Measurements from ENCODE around the gene TMEM132C.
"Not testable (repeated sequence)": the region's sequence is repeated elsewhere in the genome, so short reads cannot be mapped to it uniquely, and the experiment has no call there.

The TMEM132C gene

DNA sequence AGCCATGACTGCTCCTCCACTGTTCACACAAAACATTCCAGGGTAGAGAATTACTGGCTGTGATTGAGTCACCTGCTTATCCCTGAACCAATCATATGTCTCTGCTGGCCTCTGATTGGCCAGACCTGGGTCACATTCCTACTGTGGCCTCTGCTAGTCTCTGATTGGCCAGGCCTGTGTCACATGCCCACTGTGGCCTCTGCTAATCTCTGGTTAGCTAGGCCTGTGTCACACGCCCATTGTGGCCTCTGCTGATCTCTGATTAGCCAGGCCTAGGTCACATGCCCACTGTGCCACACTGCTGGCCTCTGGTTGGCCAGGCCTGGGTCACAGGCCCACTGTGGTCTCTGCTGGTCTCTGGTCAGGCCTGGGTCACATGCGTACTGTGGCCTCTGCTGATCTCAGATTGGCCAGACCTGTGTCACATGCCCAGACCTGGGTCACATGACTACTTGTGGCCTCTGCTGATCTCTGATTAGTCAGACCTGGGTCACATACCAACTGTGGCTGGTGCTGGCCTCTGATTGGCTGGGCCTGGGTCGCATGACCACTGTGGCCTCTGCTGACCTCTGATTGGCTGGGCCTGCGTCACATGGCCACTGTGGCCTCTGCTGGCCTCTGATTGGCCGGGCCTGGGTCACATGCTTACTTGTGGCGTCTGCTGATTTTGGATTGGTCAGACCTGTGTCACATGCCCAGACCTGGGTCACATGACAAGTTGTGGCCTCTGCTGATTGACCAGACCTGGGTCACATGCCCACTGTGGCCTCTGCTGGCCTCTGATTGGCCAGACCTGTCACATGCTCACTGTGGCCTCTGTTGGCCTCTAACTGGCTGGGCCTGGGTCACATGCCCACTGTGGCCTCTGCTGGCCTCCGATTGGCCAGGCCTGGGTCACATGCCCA, 305.2 kb downstream of the TMEM132C start:
- DNase-seq, result no peak

DNA sequence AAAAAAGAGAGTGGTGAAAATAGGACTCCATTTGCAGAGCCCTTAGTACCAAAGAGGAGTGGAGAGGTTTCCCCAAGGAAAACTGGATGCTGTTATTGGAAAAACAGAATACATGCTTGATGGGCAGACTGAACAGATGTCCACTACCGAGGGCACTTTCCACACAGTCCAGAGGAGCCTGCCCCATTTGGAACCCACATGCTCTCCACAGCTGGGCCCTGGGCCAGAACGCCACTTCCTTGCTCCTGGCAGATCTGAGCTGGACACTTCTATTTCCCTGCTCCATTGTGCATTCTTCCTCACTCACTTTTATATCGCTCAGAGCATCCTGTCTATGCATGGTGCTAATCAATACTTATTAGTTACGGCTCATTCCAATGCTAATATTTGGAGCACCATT, 306.9 kb downstream of the TMEM132C start:
- no peak for DNase-seq

DNA sequence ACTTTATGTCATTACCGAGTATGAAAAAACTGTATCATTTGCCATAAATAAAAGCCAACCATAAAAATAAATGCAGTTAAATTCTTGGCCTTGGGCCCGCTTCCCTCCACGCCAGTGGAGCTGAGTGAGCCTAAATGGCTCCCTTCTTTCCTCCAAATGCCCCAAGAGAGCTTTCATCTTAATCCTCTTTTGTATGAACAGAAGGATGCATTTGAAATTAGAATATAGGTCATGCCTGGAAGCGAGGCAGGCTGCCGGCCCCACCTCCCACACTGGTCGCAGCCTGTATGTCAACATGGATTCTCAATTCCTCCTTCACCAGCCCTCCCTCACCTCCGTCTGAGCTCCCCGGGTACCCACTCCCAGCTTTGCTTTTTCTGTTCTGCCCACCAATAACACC, 311.1 kb downstream of the TMEM132C start:
- no peak for DNase-seq

DNA sequence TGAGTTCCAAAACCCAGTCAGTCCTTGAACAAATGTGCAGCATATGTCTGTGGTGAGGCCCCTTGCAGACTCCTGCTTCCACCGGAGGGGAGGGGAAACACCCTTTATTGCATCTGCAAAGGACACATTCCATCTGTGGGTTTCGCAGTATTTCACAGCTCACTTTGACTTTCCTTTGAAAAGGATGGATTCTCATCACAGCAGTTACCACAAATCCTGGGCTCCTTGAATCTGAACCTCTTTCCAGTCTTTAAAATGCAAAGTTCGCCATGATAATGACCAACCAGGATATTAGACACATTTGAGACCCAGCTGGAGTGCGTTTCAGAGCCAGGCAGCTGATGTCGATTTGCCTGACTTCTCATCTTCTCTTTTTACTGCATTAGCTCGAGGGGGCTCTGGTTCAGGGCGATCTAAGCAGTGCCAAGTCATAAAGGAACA, 314.4 kb downstream of the TMEM132C start:
- no peak for DNase-seq

DNA sequence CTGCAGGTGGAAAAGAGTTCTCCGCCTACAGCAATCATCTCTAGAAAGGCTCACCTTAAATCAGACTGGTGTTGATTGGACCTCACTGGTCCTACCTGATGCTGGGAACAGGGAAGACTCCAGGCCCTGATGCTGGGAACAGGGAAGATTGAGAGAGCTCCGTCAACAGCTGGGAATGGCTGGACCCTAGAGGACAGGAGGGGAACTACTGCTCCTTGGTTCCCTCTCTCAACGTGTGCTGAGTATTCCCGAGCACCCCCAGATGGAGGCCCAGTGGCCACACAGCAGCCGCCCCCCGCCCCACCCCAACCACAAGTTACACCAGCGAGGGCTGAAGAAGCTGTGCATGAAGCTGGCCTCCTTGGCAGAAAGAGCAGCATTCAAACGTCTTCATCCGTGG, 316.5 kb downstream of the TMEM132C start:
- DNase-seq, result no peak

DNA sequence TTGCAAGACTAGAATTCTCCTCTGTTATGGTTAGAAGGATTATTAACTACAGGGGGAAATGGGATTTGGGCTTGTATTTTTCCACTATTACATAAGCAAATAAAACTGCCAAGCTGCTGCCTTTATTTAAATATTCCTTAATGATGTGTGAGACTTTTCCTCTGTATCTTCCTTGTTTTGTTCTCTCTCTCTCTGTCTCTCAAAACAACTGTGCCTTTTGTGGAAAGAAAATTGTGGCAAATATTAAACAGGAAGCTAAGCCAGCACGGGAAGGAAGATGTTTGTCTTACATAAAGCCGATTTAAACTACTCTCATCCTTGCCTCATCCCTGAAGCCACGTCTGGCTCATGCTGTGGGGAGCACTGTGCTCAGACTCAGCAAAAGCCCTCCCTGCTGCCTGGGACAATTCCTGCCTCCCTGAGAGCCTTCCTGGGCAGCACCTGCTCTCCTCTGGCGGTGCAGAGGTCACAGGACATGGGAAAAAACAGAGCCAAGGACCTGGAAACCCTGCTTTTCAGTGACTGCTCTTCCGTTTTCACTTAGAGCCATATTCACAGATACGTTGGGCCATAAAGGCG, 319.6 kb downstream of the TMEM132C start:
- DNase-seq, result no peak

DNA sequence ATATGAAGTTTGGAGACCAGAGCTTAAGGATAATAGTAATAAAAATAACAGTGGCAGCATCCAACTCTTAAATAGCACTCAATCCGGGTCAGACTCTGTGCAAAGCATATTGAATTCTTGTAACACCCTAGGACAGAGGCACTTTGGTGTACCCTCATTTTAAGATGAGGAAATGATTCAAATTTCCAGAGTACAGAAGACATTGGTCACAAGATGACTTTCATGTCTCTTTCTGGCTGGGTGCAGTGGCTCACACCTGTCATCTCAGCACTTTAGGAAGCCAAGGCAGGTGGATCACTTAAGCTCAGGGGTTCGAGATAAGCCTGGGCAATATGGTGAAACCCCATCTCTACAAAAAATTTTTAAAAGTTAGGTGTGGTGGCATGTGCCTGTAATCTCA, 320.9 kb downstream of the TMEM132C start:
- peak; percentile 15 for DNase-seq

DNA sequence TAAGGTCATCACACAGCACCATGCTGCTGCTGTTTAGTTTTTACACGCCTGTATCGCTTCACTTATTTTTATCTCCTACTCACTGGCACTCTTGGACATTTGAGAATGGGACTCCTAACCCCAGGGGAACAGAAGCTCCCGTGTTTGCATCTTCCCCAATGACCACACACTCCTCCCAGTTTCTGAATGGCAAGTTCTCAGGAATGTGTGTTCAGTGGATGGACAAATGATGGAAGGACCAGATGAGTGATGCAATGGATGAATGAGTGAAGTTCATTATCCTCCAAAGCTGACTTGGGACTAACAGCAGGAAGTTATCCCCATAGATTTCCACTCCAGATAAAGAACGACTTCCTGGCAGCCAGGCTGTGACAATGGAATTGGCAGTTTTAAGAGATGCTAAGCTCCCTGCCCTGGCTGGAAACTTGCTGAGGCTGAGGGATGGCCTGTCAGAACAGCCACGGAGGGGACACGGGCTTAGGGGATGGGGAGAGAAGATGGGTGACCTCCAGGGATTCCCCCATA, 325.3 kb downstream of the TMEM132C start:
- no peak for DNase-seq

DNA sequence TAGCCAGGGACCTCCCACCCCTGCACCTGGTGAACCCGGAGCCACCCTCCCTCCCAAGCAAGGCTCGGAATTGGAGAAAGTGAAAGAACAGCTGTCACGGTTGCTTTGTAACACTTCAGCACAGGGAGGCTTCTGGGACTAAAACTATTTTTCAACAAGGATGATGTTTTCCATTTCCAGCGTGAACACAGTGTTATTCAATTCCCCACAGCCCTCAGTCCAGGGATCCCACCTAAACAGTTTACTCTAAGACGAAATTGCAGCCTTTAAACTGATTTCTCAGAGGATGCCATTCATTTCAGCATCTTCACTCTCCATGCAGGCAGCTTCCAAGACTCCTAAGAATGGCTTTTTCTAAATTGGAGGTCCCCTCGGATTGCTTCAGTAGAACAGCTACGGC, 327.6 kb downstream of the TMEM132C start:
- no peak for DNase-seq

DNA sequence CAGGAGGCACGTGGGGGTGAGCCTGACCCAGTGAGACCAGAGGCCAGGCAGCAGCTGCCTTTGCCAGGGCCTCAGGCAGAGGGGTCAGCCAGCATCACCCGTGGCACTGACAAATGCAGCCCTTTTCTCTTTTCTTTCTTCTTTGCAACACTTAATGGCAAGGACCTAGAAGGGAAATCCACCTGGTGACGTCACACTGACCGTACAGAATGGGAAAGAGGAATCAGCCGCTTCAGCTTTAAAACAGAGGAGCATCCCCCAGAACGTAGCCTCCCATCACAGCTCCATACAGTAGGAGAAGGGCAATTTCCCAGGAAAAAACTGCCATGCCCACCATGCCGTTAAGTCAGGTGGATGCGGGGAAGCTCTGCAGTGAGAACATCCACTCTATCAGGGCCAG, 328.6 kb downstream of the TMEM132C start:
- DNase-seq, result no peak

DNA sequence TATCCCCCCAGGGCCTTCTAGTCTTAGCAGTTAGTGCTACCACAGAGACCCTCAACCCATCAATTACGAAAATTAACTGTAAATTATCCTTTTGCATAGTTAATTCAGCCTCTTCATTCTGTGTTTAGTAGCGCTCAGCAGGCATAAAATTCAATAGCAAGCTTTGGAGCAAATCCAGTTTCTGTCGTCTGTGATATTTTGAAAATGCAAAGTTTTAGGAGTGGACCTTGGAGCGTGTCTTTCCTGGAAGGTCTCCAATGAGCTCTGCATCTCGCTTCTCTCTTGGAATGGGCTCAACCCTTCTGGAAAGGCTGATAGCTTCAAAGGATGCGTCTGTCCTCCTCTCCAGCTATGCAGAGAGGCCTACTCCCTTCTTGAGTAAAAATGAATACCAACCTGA, 333.9 kb downstream of the TMEM132C start:
- no peak for DNase-seq

DNA sequence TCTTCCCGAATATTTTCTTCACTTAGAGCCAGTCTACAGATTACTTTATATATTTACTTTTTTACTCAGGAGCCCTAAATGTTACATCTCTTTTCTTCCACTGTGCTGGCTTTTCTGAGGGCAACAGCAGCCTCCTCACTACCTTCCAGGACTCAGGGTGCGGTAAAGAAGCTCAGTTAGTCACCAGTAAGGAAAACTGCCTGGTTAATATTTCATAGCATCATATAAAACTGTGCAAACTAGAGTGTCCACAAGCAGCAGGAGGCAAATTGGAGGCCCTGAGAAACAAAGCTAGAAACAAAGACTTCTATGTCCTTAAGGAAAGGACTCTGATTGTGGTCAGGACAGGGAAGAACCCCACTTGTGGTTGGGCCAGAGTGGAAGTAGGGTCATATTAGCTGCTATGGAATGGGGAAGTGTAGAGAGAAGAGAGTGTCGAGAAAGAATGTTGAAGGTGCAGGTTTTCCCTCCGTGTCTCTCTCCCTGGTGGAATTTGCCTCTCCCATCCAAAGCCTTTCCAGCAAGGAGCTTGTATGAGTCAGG, 336.7 kb downstream of the TMEM132C start:
- DNase-seq, result no peak

DNA sequence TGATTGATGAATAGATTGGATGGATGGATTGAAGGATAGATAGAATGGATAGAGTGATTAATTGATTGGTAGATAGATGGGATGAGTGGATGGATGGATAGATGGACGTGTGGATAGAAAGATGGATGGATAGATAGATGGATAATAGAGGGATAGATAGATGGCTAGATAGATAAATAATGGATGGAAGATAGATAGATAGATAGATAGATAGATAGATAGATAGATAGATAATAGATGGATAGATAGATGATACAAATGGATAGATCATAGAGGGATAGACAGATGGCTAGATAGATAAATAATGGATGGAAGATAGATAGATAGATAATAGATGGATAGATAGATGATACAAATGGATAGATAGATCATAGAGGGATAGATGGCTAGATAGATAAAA, 337.2 kb downstream of the TMEM132C start:
- not testable (repeated sequence) for DNase-seq

DNA sequence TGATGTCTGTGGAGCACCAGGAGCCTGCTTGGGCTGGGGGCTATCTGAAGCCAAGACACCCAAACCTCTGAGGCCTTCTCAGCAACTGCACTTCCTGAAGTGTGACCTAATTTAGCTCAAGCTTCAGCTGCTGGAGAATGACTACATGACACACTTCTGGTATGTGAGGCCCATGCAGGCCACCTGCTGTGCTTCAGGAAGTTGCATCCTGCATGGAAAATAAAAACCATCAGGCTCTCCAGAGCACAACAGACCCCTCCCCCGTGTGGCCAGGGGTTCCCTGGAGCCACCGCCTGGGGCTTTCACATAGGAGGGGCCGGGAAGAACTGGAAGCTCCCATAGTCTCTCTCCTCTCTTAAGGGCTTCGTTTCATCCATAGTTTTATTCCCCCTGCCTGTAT, 339.1 kb downstream of the TMEM132C start:
- no peak for DNase-seq

DNA sequence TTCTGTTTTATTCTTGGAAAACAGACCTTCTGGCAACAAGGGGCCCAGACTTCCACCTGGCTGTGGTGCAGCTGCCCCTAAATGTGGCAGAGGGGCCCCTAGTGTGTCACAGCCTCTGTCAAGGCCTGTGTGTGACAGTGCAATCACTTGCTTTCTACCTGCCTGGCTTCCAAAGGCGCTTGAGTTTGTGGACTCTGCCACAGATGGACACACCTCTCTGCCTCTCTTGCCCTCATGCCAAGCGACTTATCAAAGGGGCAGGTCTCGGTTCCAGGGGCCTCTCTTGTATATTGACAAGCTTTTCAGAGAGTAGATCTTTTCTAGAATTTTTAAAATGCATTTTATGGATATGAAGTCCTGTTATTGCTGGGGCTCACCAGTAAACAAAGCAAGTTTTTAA, 339.6 kb downstream of the TMEM132C start:
- DNase-seq, result no peak

DNA sequence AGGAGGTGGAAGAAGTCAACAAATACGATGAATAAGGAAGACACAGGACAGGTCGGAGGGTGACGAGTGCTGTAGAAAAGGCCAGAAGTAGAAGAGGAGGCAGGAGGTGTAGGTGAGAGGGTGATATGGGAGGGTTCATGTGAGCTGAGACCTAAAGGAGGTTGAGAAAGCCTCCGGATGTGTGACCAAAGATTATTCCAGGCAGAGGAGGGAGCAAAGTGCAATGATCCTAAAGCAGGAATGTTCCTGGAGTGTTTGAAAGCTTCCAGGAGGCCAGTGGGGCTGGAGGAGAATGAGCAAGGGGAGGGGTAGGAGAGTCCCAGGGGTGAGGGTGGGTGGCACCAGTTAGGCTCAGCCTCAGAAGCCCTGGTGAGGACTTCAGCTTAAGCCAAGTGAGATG, 340.0 kb downstream of the TMEM132C start:
- DNase-seq, result no peak

DNA sequence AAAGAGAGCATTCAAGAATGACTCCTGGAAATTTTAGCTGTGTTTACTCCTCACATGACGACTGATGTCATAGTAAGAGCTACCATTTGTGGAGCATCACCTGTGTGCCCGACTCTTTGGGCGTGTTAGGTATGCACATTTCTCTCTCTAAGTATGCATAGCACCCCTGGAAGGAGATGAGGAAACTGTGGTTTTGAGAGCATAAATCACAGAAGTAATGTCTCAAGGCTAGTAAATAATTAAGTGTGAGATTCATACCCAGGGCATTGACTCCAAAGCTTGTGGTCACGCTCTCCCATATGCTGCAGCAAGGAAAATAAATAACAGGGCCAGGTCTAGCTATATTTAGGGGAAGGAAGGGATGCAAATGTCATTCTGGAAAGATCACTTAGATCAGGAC, 340.7 kb downstream of the TMEM132C start:
- no peak for DNase-seq

DNA sequence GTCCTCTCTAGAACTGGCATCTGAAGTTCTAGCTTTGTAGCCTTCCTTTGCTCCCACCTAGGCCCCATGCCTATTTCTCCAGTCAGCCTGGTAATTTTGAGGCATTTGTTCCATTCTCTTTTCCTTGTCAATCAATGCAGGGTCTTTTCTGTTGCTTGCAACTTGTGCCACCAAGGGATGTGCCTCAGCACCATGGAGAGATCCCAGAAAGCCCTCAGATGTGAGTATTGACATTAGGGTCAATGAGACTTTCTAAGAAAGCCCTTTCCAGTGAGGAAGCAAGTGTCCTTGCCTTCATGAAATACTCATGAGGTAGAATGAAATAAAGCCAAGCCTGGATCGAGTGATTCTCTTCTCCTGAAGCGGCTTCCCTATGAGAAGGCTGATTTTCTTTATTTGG, 342.9 kb downstream of the TMEM132C start:
- DNase-seq, result no peak

DNA sequence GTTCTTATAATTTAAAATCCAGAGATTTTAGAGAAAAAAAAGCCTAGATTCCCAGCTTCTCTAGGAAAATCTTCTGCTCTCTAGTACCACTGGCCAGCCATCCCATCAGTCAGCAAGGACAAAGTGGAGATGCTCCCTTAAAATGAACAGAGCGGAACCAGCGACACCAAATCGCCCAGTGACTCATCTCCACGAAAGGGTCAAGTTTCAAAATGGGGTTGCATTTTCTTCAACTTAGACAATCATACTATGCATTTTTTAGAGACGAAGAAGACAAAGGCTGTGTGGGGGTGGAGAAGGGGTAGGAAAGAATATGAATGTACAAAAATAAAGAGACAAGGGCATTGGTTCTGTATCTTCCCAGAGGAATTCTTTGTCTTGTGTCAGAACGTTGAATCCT, 344.8 kb downstream of the TMEM132C start:
- DNase-seq, result no peak

DNA sequence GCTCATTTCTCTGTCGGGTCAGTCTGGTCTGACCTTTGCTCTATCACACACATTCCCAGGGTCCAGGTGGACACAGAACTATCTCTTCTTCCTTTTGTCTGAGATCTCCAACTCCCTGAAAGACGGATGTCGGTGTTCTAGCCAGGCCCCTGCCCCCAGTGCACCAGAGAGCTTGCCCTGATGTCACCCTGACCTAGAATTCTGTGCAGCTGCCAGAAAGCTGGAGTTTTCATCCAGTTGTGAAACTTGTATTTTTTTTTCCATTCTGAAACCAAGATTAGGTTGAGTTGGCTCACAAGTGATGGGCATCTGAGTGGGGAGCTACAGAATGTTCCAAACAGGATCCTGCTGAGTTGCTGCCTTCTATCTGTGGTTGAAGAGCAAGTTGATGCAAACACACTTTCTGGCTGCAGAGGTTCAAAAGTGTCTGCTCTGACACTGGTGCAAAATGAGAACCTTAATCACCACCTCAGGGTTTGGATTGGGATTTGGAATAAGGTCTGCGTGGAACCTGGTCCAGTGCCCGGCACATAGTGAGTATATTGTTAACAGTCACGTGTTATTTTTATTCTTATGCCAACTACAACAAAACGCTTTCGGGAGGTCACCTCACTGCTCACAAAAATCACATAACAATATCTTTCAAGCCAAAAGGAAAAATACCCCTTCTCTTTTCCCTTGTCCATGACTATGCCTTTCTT, 345.3 kb downstream of the TMEM132C start:
- DNase-seq, result no peak

DNA sequence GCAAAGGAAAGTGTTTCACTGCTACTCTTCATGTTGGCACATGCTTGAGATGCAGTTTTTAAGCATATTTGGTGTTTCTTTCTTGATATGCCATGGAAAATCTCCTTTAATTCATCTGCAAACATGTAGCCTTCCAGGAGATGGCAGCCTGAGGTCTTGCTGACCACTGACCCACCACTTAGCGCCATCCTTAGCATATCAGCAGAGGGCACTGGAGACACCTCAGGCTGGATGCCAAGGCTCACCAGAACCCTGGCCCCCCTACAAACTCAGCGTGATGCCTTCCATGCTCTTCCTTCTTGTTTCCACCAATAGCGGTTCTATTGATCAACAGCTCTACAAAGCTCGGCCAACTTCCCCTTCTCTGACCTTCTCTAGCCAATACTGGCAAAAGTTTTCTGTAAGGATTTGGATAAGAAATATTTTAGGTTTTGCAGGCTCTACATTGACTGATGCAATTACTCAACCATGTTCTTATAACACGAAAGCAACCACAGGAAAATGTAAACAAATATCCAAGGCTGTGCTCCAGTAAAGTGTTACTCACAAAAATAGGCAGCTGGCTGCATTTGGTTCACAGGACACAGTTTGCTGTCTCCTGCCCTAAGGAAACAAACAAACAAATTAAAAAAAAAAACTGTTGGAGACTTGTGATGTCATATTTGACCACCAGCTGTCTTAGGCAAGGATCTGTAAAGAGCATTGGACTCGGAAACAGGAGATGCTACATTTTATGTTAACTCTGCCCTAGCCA, 347.0 kb downstream of the TMEM132C start:
- DNase-seq, result no peak

DNA sequence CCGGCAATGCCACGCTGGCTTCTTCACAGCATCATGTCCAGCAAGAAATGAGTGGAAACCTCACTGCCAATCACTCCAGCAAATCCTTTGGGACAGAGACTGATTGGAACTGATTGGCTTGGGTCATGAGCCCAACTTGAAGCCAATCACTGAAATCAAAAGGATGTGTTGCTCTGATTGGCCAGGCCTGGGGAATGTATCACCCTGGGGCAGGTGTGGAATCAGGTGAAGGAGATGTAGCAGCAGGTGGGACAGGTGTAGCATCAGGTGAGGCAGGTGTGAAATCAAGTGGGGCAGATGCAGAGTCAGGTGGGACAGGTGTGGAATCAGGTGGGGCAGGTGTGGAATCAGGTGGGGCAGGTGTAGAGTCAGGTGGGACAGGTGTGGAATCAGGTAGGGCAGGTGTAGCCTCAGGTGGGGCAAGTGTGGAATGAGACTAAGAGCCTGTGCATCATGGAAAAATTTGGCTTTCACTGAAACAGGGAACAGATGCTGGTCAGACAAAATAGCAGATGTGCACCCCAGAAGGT, 350.4 kb downstream of the TMEM132C start:
- no peak for DNase-seq
